GM10248 (cell line): ENCODE measurements around the gene KLHL14.
"Not testable (repeated sequence)": the region's sequence is repeated elsewhere in the genome, so short reads cannot be mapped to it uniquely, and the experiment has no call there.

Source experiments
- CTCF ChIA-PET: fragments of 300-600 bp; sonication (Branson Sonifier 250); formaldehyde crosslinking; extraction: SDS; loops from one replicate; lab custom pipeline; 2021; ENCODE audit warnings: antibody characterized with exemption; lab: Yijun Ruan, JAX
- POLR2A ChIA-PET: fragments of 350-650 bp; sonication (Branson Sonifier 250); formaldehyde crosslinking; extraction: SDS; loops from one replicate; lab custom pipeline; 2020; ENCODE audit warnings: antibody characterized with exemption; lab: Yijun Ruan, JAX
- DNase-seq: peaks from one replicate; pipeline ENCODE4 v3.0.0; 2012; ENCODE audit errors: extremely low spot score
- CTCF ChIP-seq: IDR thresholded peaks from 2 replicates; pipeline ENCODE4 v1.5.1; 2012; ENCODE audit warnings: mild to moderate bottlenecking, low read depth; ENCODE audit errors: extremely low read depth, missing control alignments, control extremely low read depth

The KLHL14 gene

GRCh38 chr18:32669549-32670165 is 103.2 kb downstream of the KLHL14 start:
- no peak for TF ChIP-seq CTCF
- POLR2A ChIA-PET = no interaction called here
- CTCF ChIA-PET = interaction anchor here (1.6 kb wide), 1 partner anchor 27 kb away, joined by 3 read pairs; no protein-coding TSS in a partner anchor
- DNase-seq = no peak

- DNase-seq = no peak
- ChIA-PET POLR2A (no interaction called here), CTCF (interaction anchor here (1.0 to 1.6 kb wide), 2 partner anchors 27 to 262 kb away, joined by 3 read pairs; no protein-coding TSS in a partner anchor)
- TF ChIP-seq CTCF = no peak
Measured at GRCh38 chr18:32668956-32669355, 103.9 kb downstream of the KLHL14 start.

DNA sequence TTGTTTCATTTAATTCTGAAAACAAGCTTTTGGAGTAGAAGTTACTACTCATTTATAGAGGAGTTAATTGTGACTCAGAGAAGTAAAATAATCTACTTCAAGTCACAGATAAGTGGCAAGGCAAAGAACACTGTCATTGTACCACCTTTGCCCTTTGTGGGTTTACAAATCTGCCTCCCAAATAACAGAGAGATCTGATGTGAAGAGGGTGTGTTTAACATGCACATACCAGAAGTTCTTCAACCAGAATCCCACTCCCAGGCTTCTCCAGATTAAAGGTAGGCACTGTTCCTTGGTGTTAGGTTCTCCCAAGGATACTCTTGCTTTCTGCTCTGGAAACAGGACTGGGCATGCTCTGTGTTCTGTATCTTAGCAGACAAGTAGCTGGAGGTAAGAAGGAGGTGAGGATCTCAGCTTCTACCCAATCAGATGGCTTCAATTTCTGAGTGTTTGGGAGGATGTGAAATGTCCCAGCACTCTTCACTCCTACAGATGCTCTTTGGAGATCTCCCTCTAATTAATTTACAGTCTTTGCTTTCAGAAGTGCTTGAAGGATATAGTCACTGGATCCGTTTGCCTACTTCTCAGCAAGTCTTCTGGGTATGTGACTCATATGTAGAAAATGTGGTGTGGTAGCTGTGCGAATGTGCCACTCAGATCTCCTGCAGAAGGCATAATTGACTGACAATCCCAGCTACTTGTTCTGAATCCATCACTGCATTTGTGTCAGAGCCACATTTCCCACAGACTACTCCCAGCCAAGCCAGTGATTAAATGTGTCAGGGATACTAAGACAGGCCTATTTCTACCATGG is 111.1 kb downstream of the KLHL14 start:
- TF ChIP-seq CTCF = no peak
- CTCF ChIA-PET = interaction anchor here (1.2 kb wide), 1 partner anchor 9 kb away, joined by 3 read pairs; no protein-coding TSS in a partner anchor
- POLR2A ChIA-PET = no interaction called here
- no peak for DNase-seq

GRCh38 chr18:32654507-32654906 is 118.3 kb downstream of the KLHL14 start:
- CTCF ChIA-PET, POLR2A ChIA-PET, DNase-seq: not testable (repeated sequence)

DNA sequence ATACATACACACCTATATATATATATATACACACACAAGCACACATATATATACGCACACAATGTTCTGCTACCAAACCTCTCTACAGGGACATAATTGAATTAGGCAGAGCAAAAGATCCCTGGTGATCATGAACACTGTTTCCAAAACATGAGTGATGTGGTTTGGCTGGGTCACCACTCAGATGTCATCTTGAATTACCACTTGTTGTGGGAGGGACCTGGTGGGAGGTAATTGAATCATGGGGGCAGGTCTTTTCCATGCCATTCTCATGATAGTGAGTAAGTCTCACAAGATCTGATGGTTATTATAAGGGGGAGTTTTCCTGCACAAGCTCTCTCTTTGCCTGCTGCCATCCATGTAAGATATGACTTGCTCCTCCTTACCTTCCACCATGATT is 135.2 kb downstream of the KLHL14 start:
- CTCF ChIA-PET, DNase-seq, POLR2A ChIA-PET: not testable (repeated sequence)

DNA sequence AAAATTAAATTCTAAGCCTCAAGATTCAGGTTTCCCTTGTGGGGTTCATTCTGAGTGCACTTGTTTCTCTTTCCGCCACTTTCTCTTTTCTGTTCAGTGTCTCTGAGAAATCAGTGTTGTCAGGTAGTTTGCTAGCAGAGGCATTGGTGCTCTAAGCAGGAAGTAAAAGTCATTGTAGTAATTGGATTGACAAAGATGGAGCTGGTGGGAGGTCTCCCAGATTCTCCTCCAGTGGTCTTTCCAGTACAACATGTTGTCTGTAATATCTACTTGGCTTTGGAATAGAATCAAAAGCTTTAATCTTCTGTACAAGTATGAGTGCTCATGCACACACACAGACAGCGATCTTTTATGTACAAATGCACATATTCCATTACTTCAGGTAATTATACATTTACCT is 135.6 kb downstream of the KLHL14 start:
- DNase-seq = no peak
- POLR2A ChIA-PET = no interaction called here
- CTCF ChIA-PET = no interaction called here
- TF ChIP-seq CTCF = no peak

- POLR2A ChIA-PET = no interaction called here
- DNase-seq = no peak
- TF ChIP-seq CTCF = no peak
- CTCF ChIA-PET = no interaction called here
Measured at GRCh38 chr18:32634876-32635431, 137.9 kb downstream of the KLHL14 start.
